CD4-positive, alpha-beta T cell treated with Interleukin-4 for 4 hours (primary cell): Measurements from ENCODE around the gene TSPAN10.

Experiments used
- DNase-seq: peaks from one replicate; pipeline ENCODE4 v3.0.0-alpha.2; 2020

TSPAN10 gene

DNA sequence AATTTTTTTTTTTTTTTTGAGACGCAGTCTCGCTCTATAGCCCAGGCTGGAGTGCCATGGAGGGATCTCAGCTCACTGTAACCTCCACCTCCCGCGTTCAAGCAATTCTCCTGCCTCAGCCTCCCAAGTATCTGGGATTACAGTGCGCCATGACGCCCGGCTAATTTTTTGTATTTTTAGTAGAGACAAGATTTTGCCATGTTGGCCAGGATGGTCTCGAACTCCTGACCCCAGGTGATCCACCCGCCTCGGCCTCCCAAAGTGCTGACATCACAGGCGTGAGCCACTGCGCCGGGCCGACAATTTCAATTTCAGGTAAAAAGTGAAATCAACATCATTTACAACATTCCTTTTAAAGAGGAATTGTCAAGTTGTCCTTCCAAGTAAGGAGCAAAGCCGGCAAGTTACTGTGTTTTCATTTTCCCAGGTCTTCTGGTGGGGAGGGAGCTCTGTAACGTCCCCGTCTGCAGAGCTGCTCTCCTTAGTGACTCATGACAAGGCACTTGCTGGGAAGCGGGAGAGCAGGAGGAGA is 957 bp upstream of the TSPAN10 start:
- DNase-seq: no peak

DNA sequence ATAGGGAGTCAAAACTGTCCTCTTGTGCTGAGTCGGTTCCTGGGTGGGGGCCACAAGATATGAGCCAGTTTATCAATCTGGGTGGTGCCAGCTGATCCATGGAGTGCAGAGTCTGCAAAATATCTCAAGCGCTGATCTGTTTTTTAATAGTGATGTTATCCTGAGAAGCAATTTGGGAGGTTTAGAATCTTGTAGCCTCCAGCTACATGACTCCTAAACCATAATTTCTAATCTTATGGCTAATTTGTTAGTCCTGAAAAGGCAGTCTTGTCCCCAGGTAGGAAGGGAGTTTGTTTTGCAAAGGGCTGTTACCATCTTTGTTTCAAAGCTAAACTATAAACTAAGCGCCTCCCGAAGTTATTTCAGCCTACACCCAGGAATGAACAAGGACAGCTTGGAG is 1.7 kb downstream of the TSPAN10 start:
- no peak for DNase-seq

DNA sequence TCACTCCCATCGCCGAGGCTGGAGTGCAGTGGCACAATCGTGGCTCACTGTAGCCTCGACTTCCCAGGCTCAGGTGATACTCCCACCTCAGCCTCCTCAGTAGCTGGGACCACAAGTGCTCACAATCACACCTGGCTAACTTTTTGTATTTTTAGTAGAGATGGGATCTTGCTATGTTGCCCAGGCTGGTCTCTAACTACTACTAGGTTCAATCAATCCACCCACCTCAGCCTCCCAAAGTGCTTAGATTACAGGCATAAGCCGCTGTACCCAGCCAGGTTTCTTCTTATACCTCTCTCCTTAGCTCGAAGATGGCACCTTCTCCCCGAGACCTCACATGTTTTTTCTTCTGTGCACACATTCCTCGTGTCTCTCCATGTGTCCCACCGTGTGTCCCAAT is 3.0 kb downstream of the TSPAN10 start:
- no peak for DNase-seq

DNA sequence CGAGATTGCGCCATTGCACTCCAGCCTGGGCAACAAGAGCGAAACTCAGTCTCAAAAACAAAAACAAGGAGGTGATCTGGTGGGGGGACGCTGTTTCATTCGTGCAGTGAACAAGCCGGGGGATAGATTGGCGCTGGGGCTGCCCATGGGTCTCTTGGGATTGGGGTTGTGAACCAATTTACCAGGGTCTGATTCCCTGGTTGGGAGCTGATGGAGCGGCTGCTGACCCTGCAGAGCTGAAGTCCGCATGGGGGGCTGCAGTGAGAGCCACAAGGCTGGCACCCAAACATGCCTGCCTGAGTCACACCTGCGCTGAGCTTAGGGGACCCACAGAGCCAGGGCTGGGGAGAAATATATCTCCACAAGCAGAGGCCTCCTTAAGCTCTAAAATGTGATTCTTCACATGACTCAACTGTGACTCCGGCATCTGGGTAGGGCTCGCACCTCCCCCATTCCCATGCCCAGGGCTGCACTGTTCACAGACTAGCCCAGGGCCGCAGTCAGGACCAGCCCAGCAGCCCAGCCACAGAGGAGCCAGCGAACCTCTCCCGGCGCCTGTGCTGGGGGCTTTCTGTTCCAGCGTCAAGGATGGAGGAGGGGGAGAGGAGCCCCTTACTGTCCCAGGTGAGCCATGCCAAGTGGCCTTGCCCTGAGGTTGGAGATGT is 5.0 kb downstream of the TSPAN10 start:
- no peak for DNase-seq

DNA sequence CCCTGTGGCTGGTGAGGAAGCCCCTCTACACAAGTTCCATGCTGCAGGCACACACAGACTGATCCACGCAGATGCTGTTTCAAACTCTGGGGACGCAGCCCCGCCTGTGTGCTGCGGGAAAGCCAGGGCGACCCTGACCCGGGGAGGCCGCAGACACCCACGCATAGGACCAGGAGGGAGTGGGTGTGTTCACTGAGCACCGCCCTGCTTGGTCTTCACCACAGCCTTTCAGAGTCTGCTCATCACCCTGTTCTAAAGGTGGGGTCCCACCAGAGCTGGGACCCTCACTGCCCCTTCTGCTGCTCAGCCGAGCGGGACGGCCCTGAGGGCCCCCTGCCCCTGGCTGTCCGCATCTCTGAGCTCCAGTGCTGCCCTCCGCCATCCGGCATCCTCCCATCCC is 7.5 kb downstream of the TSPAN10 start:
- DNase-seq: no peak

DNA sequence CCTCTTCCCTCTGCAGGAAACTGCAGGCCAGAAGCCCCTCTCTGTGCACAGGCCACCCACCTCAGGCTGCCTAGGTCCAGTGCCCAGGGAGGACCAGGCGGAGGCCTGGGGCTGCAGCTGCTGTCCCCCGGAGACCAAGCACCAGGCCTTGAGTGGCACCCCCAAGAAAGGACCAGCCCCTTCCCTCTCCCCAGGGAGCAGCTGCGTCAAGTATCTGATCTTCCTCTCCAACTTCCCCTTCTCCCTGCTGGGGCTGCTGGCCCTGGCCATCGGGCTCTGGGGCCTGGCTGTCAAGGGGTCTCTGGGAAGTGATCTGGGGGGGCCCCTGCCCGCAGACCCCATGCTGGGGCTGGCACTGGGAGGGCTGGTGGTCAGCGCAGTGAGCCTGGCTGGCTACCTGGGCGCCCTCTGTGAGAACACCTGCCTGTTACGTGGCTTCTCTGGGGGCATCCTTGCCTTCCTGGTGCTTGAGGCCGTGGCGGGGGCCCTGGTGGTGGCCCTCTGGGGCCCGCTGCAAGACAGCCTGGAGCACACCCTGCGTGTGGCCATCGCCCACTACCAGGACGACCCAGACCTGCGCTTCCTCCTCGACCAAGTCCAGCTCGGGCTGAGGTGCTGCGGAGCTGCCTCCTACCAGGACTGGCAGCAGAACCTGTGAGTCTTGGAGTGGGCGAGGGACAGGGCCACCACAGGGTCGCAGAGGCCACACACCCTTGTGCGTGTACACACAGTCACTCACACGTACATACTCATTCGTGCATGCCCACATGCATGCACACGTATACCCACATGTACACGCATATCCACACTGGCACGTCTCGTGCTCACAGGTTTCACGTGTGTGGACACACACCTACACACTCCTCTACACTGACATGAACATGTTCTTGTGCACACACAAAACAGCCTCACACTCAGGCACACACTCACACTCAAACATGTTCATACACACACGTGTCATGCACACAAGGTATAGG is 8.3 kb downstream of the TSPAN10 start:
- no peak for DNase-seq

DNA sequence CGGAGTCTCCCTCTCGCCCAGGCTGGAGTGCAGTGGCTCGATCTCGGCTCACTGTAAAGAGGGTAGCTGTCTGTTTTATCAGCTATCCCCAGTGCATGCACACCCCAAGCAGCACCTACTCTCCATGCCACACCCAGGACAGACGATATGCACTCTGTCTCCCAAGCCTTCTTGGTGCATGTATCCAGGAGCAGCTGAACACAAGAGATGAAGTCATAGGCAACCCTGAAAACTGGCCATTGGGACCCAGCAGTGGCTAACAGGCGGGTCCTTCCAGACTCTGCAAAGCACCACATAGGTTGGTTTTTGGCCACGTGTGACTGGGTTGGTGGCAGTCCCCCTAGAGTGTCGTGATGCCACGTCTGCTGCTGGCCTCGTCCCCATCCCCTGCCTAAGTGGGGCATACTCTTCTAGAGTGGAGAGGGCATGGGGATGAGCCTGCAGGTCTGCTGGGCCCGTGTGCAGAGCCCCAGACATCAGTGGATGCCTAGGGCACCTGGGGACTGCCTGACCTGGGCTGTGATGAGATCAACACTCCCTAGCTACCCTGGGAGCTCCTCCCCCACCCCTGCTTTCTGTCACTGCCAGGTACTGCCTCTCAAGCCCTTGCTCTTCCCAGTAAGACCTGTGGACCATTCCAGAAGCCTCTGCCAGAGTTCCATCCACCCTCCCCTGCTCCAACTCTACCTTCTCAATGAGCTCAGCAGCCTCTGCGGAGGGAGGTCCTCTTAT is 10.0 kb downstream of the TSPAN10 start:
- no peak for DNase-seq

DNA sequence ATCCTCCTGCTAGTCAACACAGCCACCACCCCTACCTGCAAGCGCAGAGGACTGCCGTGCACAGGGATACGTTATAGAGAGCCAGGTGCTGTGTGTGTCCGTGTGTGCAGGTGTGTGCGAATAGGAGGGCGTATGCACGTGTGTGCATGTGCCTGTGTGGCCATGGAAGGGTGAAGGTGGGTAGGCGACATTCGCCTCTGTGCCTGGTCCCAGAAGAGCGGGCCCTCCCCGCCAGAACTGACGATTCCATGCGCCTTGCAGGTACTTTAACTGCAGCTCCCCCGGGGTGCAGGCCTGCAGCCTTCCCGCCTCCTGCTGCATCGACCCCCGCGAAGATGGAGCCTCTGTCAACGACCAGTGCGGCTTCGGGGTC is 10.6 kb downstream of the TSPAN10 start:
- no peak for DNase-seq

DNA sequence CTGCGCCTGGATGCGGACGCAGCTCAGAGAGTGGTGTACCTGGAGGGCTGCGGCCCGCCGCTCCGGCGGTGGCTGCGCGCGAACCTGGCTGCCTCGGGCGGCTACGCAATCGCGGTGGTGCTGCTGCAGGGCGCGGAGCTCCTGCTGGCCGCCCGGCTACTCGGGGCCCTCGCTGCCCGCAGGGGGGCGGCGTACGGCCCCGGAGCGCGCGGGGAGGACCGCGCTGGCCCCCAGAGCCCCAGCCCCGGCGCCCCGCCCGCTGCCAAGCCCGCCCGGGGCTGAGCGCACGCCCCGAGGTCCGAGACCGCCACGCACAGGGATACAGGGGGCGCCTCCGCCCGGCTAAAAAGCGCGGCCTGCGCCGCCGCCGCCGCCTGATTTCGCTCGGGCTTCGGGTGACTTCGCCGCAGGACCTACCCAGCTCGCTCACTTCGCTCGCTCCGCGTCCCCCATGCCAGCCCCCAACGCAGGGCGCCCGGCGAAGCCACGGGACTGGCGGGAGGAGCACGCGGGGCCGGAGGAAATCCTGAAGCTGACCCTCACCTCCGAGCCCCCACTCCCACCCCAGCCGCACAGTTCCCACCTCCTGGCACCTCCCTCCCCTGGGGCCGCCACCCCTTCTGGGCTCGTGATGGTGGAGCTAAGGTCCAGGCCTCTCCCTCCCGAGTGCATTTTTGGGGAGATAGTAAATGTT is 11.2 kb downstream of the TSPAN10 start:
- no peak for DNase-seq

DNA sequence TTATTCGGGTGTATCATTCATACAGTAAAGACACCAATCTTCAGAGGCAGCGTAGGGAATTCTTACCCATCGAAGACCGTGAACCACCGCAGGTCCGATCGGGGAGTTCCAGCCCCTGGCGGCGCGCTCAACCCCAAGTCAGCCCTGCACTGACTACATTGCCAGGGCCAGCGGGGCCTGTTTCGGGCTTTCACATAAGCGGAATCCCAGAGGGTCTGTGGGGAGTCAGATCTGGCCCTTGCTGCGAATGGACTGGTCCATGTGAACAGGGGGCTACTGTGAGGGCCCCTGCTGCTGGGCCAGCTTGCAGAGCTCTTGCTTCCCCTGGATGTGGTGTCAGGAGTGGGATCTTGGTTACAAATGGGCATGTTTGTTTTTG is 11.7 kb downstream of the TSPAN10 start:
- DNase-seq: no peak

DNA sequence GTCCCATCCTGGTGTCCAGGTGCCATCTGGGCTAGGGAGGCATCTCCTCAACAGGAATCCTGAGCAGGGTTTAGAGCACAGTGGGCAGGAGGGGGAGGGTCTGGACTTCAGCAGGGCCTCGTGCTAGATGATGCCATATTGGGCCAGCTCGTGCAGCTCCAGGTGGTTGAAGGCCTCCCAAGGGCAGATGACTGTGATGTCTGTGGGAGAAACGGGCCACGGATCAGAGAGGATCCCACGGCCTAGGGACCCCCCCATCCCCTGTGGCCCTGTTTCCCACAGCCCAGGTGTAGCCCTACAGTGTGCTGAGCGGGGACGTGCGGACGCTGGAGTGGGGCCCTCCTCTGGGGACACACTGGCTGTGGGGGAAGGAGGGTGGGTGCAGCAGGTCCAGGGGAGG is 14.0 kb downstream of the TSPAN10 start:
- DNase-seq: no peak

DNA sequence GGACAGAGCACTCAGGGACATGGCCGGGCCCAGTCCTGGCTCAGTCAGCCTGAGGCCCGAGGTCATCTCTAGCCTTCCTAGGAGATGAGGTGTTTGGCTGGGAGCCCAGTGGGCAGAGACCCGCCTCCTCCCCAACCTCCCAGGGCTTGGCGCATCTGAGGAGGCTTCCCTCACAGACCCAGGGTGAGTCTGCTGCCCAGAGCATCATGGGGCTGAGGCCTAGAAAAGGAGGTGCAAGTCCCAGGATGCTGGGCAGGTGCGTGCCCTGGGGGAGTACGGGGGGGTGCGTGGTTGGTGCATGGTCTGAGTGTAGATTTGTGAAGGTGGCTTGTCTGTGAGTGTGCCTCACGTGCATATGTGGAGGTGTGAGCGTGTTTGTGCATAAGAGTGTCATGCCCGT is 14.7 kb downstream of the TSPAN10 start:
- no peak for DNase-seq

DNA sequence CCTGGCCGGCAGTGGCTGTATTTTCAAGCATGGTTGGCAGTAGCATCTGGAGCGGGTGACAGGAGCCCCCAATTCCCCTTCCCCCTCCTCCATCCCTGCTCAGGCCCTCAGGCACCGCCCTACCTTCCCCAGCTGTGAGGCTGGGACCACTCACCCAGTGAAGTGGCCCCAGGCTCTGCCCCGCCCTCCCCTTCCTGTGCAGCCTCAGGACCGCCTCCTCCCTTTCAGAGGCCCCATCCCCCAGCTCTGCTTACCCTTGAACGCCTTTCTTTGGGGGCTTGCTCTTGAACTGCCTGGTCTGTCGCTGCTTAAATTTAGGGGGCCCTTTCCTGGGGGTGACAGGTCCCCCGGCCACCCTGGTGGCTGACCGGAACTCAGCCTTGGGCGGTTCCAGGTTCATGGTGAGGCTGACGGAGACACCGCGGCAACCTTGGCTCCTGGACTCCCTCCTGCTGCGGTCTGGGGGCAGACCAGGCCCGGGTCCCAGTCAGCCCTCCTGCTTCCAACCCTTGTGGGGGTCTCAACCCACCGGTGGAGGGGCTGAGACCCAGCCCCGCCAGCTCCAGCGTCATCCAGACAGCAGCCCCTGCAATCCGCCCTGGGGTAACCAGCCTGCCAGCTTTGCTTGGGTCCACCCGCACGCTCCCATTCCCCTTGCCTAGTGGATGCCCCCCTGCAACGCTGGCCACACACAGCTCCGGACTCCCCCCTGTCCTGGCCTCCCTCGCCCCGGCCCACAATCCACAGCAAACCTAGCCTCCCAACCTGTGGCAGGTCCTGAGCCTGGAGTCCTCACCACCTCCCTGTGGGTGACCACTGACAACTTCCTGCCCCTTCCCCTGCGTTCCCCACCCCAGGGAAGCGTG is 16.1 kb downstream of the TSPAN10 start:
- no peak for DNase-seq

DNA sequence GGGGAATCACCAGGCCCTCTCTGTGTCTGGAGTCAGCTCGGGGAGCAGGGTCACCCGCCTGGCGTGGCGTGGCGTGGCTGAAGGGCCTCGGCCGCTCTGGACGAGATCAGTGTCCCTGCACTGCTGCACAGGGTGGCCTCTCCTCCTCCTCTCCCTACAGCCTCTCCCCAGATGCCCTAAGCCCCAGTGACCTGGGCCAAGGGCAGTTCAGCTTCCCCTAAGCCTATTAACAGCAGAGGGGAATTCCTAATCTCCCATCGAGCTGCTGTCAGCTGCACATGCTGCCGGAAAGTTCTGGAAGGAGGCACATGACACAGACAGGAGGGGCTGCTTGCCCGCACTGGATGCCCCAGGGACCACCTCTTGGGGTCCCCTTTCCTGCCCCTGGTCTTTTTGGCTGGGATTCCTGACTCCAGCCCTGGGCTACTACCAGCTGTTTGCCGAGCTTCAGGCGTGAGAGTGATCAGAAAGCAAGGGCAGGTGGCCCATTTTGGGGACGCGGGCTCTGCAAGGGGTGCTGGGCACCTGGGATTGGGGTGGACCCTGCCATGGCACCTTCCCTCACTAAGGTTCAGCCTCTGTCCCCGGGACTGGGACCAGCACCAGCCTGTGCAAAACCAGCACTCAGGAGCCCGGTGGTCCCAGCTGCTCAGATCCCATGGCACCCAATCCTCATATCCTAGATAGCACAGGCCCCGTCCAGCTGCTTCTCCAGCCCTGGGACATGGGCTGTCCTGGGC is 18.6 kb downstream of the TSPAN10 start:
- DNase-seq: no peak

DNA sequence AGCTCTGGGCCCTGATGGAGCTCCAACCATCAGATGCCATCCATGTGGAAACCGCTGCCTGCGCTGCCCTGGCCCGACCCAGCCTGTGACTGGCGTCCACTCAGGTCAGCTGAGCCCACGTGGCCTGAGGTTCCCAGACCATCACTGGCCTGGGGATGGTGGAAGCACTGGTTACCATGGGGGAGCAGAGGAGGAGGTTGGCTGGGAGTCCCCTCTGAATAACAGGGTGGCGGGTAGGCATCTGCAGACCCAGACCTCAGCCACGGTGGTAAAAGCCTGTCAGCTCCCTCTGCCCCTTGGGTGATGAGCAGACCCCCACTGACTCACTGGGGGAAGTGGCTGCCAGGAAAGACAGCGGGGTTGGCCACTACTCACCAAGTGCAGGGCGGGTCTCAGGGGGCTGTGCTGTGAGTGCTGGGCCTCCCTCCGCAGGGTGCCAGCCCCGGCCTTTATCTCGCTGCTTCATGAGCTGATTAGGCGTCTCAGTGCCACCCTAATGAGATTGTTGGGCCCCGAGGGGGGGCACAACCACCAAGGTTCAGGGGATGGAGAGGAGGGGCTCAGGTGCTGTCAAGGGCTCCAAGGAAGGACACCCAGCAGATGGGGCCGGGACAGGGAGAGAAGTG is 19.2 kb downstream of the TSPAN10 start, which contains the start of gene PDE6G:
Gene PDE6G (minus strand): TSS at position 425 of the 626 bp plus-strand sequence. CDS start 3,237 bp downstream, outside the sequence.
- DNase-seq: no peak

DNA sequence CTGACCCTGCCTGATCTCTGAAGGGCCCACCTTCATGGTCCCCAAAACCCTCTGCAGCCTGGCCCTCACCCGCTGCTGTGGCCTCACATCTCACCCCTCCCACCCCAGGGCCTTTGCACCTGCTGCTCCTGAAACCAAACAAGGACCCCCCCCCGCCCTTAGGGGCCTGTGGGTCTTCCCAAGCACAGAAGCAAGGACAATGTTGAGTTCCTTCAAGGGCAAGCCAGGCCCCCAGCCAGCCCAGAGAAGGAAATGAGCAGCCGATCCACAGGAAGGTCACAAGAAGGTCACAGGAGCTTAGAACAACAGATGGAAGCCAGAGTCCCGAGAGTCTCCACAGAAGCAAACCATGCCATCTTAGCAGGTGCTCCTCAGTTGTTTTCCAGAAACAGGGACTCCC is 19.8 kb downstream of the TSPAN10 start:
- no peak for DNase-seq

DNA sequence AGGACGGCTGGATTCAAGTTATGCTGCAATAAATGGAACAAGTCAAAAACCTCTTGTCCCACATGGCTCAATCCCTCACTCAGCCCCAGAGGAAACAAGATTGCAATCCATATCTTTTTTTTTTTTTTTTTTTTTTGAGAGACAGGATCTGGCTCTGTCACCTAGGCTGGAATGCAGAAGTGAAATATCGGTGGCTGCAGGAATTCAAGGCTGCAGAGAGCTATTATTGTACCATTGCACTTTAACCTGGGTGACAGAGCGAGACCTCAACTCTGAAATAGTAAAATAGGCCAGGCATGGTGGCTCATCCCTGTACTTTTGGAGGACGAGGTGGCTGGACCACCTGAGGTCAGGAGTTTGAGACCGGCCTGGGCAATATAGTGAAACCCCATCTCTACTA is 22.0 kb downstream of the TSPAN10 start:
- no peak for DNase-seq

DNA sequence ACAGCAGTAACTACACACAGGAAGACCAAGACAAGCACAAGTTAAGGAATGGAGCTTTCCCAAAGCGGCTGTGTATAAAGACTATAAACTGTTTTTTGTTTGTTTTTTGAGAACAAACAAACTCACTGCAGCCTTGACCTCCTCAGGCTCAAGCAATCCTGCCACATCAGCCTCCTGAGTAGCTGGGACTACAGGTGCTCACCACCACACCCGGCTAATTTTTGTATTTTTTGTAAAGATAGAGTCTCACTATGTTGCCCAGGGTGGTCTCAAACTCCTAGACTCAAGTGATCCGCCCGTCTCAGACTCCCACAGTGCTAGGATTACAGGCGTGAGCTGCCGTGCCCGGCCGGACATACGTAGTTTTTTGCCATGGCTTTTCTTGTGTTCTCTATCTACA is 23.4 kb downstream of the TSPAN10 start:
- no peak for DNase-seq

DNA sequence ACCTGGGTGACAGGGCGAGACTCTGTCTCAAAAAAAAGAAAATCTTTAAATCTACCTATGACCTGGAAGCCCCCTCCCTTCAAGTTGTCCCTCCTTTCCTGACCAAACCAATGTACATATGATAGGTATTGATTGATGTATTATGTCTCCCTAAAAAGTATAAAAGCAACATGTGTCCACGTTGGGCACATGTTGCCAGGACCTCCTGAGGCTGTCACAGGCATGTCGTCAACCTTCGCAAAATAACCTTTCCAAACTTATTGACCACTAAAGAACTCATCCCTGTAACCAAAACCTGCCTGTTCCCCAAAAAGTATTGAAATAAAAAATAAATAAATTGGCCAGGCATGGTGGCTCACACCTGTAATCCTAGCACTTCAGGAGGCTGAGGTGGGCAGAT is 25.0 kb downstream of the TSPAN10 start:
- no peak for DNase-seq

DNA sequence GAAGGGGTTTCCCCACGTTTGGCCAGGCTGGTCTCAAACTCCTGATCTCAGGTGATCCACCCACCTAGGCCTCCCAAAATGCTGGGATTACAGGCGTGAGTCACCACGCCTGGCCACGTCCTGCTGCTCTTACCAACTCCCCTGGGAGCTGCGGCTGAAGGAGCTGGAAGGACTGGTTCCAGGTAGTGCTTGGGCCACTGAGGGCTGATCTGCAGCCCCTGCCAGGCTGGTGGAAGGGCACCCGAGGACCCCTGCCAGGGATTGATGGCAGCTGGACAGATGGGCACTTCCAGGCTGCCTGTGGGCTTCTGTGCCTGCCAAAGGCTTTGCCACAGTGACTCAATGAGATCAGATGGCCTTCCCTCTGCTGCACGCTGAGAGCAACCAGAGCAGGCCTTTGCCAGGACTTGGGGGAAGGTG is 27.1 kb downstream of the TSPAN10 start:
- no peak for DNase-seq
